Measurements from ENCODE around the gene ENKD1. TPM values are rescaled to one million over a fixed set of nuclear protein-coding genes. Genes with fewer than 3 reads are reported as not detected.

The ENKD1 gene
- total RNA-seq, 2 donors from 2014 or later: 6.1 to 6.8 TPM

Other genes starting within 250 kb of the ENKD1 start
- gene HSD11B2, start 235.6 kb downstream of the ENKD1 start, total RNA-seq: not detected
- 10 to 100 TPM; 76.4 to 87.5 TPM for gene ATP6V0D1, start 185.6 kb downstream of the ENKD1 start, total RNA-seq
- gene AGRP, start 183.2 kb downstream of the ENKD1 start, total RNA-seq: not detected
- gene RIPOR1, start 137.9 kb downstream of the ENKD1 start, total RNA-seq: 10 to 100 TPM; 46.5 to 66.0 TPM
- gene CTCF, start 104.2 kb downstream of the ENKD1 start, total RNA-seq: 10 to 100 TPM; 48.5 to 57.8 TPM
- 100 to 1,000 TPM; 144 to 145 TPM for gene CARMIL2, start 21.6 kb downstream of the ENKD1 start, total RNA-seq
- 10 to 100 TPM; 29.5 to 38.7 TPM for gene ACD, start 6.5 kb downstream of the ENKD1 start, total RNA-seq
- 1 to 10 TPM; 6.3 to 7.9 TPM for gene PARD6A, start 5.8 kb downstream of the ENKD1 start, total RNA-seq
- 1 to 10 TPM; 2.9 to 5.1 TPM for gene C16orf86, start 64 bp upstream of the ENKD1 start, total RNA-seq
- 10 to 100 TPM; 11.7 to 14.7 TPM for gene GFOD2, start 52.6 kb upstream of the ENKD1 start, total RNA-seq
- 10 to 100 TPM; 29.8 to 30.4 TPM for gene RANBP10, start 139.8 kb upstream of the ENKD1 start, total RNA-seq
- under 1 TPM; 0.62 to 0.63 TPM for gene TSNAXIP1, start 140.1 kb upstream of the ENKD1 start, total RNA-seq
- gene THAP11, start 175.6 kb upstream of the ENKD1 start, total RNA-seq: 10 to 100 TPM; 31.2 to 33.1 TPM
- gene NUTF2, start 180.2 kb upstream of the ENKD1 start, total RNA-seq: 10 to 100 TPM; 46.6 to 66.8 TPM
- 10 to 100 TPM; 75.3 to 77.0 TPM for gene CENPT, start 180.9 kb upstream of the ENKD1 start, total RNA-seq
- gene EDC4, start 206.3 kb upstream of the ENKD1 start, total RNA-seq: 100 to 1,000 TPM in 1 of 2 donors, 10 to 100 TPM in 1; 99.0 to 105 TPM
- gene NRN1L, start 218.1 kb upstream of the ENKD1 start, total RNA-seq: 1 to 10 TPM; 2.5 to 2.6 TPM
- 10 to 100 TPM; 14.5 to 15.5 TPM for gene PSKH1, start 226.5 kb upstream of the ENKD1 start, total RNA-seq